Fibroblast of lung (primary cell): ENCODE results near the gene AKAP8.

Source experiments
- CTCF ChIP-seq, 2 donors: IDR thresholded peaks in 1 of 2; conservative IDR thresholded peaks in 1 of 2; 1 replicate in 1 of 2; 2 replicates in 1 of 2; pipeline ENCODE4 v1.5.1; 2011 to 2012; ENCODE audit warnings: low read length in 2 of 2, control low read depth in 1 of 2, inconsistent platforms in 1 of 2, low read depth in 1 of 2, mild to moderate bottlenecking in 1 of 2
- EZH2 ChIP-seq: IDR thresholded peaks from 2 replicates; pipeline ENCODE4 v1.5.1; 2012; ENCODE audit warnings: low read length, control low read depth, mild to moderate bottlenecking; ENCODE audit errors: missing control alignments

- TF ChIP-seq CTCF (conservative IDR thresholded peaks at IDR 0.05 in 1 of 2, IDR thresholded peaks at IDR 0.05 in 1 of 2; ENCODE audit: low read depth in 1 of 2, low read length in 2 of 2) (no peak), EZH2 (no peak)
These were observed 25.2 kb upstream of the AKAP8 start for GRCh38 chr19:15404780-15405211.
